Measurements from ENCODE around the gene NT5DC3. TPM values are rescaled to one million over a fixed set of nuclear protein-coding genes. Genes with fewer than 3 reads are reported as not detected.
A peak's percentile ranks its signal among the peaks of the same experiment; 100 is the strongest.
"Not testable (repeated sequence)": the region's sequence is repeated elsewhere in the genome, so short reads cannot be mapped to it uniquely, and the experiment has no call there.

Gene NT5DC3
- total and polyA plus RNA-seq, 8 donors = 2.6 to 6.4 (median 4.0) TPM

DNA sequence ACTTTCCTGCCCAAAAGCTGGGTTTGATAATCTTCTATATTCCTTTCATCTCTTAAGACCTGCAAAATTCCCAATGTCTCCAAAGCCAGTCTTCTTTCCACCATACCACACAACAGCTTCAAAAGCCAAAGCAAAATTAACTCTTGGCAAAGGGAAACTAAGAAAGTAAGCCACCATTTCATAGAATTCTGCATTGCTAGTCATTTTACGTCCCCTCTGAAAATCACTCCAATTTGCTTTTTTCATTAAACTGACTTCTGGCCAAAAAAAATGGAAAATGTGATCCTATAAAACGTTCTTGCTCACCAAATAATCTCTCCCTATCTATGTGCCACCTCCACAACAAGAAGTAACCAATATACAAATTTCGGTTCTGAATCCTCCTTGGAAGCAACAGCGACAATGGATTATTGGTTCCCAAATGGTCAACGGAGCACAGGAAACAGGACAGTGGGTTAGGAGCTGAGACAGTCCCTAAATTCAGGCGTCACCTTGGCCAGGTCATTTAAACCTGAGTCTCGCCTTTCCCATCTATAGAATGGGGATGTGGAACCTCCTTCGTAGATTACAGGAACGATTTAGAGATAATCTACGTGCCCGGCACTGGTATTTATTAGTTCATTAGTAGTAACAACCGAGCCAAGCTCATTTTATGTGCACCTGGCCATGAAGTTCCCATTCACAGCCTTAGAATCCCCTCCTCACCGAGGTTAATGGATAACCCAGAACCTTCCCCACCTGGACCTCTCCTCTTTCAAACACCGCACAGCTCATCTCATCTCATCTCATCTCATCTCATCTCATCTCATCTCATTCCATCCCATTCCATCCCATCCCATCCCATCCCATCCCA is 1.2 kb downstream of the NT5DC3 start:
- no peak for FAIRE-seq
- Histone ChIP-seq H3K36me3 (no peaks in the 10 kb centered on the region), H3K9me3 (no peaks in the 10 kb centered on the region), H3K4me1 (peaks cover 11 to 26% (median 14%) of the 10 kb centered on the region in 3 donors), H3K4me3 (peak overlapping the region in 3 of 4 donors; percentile 70 to 86 (median 78)), H3K27ac (no peak overlapping the region), H3K27me3 (no peaks in the 10 kb centered on the region)
- TF ChIP-seq CTCF (IDR thresholded peaks at IDR 0.05) = no peak
- intact Hi-C loops (cut with DNase I) = no loop called here
- no peak for DNase-seq
- ATAC-seq = no peak
- WGBS, 2 donors = 20 to 33% methylated on average over 14 of the region's 14 CpGs

GRCh38 chr12:103839103-103839502 is 1.9 kb downstream of the NT5DC3 start:
- H3K4me3 ChIP-seq = peak overlapping the region in 2 of 4 donors; percentile 78 to 86
- peak in 2 of 6 donors; percentile 22 to 31 for DNase-seq
- intact Hi-C loops (cut with DNase I) = no loop called here
- no peaks in the 10 kb centered on the region for H3K36me3 ChIP-seq
- H3K4me1 ChIP-seq = peaks cover 11 to 26% (median 14%) of the 10 kb centered on the region in 3 donors
- WGBS, 2 donors = 38 to 42% methylated on average over 4 of the region's 4 CpGs
- FAIRE-seq = no peak
- peak overlapping the region in 1 of 4 donors; percentile 26 for H3K27ac ChIP-seq
- no peaks in the 10 kb centered on the region for H3K9me3 ChIP-seq
- no peaks in the 10 kb centered on the region for H3K27me3 ChIP-seq
- ATAC-seq = peak in 3 of 4 donors; percentile 11 to 16 (median 13)
- TF ChIP-seq CTCF (IDR thresholded peaks at IDR 0.05) = no peak

DNA sequence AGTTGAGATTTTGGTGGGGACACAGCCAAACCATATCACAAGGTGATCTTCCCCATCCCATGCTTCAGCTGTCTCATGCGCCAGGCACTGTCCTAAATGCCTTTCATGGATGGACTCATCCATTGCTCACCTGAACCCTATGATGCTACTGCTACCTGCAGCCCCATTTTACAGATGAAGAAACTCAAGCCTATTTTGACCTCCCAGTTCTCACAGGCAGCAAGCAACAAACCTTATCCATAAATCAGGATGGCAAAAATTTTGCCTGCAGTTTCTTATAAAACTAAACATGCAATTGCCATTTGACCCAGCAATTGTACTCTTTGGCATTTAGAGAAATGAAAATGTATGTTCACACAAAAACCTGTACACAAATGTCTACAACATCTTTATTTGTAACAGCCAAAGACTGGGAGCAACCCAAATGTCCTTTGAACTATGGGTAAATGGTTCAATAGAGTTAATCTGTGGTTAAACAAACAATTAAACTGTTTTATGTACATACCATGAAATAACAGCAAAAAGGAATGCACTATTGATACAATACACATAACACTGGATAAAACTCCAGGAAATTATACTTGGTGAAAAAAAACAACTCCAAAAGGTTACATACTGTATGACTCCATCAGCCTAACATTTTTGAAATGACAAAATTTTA is 2.6 kb downstream of the NT5DC3 start:
- H3K4me1 ChIP-seq = peaks cover 11 to 25% (median 14%) of the 10 kb centered on the region in 3 donors
- FAIRE-seq (no peak), ATAC-seq (no peak), DNase-seq (no peak)
- H3K36me3 ChIP-seq = no peaks in the 10 kb centered on the region
- peak overlapping the region in 1 of 4 donors; percentile 26 for H3K27ac ChIP-seq
- H3K4me3 ChIP-seq = no peak overlapping the region
- intact Hi-C loops (cut with DNase I) = no loop called here
- no peaks in the 10 kb centered on the region for H3K27me3 ChIP-seq
- H3K9me3 ChIP-seq = no peaks in the 10 kb centered on the region
- TF ChIP-seq CTCF (IDR thresholded peaks at IDR 0.05) = no peak
- WGBS, 2 donors = 98 to 100% methylated on average over 1 of the region's 1 CpG

DNA sequence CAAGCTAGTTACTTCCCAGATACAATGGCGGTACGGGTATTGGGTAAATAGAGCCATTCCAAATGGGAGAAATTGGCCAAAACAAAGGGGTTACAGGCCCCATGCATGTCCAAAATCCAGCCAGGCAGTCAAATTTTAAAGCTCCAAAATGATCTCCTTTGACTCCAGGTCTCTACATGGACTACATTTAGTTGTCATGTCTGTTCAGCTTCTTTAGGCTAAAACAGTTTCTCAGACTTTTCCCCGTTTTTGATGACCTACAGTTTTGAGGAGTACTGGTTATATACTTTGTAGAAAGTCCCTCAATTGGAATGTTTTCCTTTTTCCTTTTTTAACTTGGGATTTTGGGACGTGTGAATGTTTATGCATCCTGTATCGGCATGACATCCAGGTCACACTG is 4.7 kb downstream of the NT5DC3 start:
- no peak for ATAC-seq
- no peak for TF ChIP-seq CTCF (IDR thresholded peaks at IDR 0.05)
- FAIRE-seq = no peak

DNA sequence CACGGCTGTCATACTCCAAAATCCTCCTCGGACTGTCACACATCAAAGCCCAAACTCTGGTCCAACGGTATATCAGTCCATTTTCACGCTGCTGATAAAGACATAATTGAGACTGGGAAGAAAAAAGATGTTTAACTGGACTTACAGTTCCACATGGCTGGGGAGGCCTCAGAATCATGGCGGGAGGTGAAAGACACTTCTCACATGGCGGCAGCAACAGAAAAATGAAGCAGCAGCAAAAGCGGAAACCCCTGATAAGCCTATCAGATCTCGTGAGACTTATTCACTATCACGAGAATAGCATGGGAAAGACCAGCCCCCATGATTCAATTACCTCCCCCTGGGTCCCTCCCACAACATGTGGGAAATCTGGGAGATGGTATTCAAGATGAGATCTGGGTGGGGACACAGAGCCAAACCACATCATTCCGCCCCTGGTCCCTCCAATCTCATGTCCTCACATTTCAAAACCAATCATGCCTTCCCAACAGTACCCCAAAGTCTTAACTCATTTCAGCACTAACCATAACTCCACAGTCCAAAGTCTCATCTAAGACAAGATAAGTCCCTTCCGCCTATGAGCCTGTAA is 5.2 kb downstream of the NT5DC3 start:
- H3K9me3 ChIP-seq; H3K36me3 ChIP-seq; FAIRE-seq; intact Hi-C loops (cut with DNase I); H3K4me3 ChIP-seq; ATAC-seq; H3K27me3 ChIP-seq; DNase-seq; H3K27ac ChIP-seq: not testable (repeated sequence)
- H3K4me1 ChIP-seq = peaks cover 11 to 20% (median 14%) of the 10 kb centered on the region in 3 donors
- WGBS, 2 donors = 90 to 91% methylated on average over 11 of the region's 11 CpGs

More for the DNA sequence above, 4.7 kb downstream of the NT5DC3 start:
- H3K4me3 ChIP-seq = no peak overlapping the region
- intact Hi-C loops (cut with DNase I) = no loop called here
- H3K27ac ChIP-seq = no peak overlapping the region
- no peaks in the 10 kb centered on the region for H3K36me3 ChIP-seq
- no peak for DNase-seq
- H3K27me3 ChIP-seq = no peaks in the 10 kb centered on the region
- peaks cover 11 to 20% (median 14%) of the 10 kb centered on the region in 3 donors for H3K4me1 ChIP-seq
- no peaks in the 10 kb centered on the region for H3K9me3 ChIP-seq
- WGBS, 2 donors = 85 to 93% methylated on average over 5 of the region's 5 CpGs
